ENCODE data around the gene RNF113B.

The RNF113B gene

DNA sequence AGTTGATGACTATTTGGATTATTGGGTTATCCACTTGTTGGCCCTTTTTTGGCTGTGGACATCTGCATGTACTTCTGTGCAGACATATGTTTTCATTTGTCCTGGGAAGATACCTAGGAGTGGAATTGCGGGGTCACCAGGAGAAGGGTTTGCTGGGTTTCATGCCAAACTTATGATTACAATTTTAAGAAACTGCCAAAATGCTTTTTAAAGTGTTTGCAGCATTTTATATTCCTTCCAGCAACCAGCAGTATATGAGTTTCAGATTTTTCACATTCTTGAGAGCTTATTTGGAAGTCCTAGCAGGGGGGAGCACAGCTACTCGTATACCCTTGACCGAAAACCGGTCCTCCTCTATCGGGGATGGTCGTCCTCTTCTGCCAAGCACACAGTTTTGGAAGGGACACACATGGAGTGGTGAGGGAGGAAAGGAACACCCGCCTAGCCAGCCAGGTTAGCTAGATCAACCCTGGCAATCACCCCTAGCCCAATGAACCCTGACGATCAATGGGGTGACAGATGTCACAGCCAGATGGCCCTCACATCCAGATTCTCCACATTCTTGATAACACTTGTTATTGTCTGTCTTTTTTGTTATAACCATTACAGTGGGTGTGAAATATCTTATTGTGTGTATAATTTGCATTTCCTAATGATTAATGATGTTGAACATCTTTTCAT is 26.7 kb upstream of the RNF113B start:
- DNase-seq = no peak

DNA sequence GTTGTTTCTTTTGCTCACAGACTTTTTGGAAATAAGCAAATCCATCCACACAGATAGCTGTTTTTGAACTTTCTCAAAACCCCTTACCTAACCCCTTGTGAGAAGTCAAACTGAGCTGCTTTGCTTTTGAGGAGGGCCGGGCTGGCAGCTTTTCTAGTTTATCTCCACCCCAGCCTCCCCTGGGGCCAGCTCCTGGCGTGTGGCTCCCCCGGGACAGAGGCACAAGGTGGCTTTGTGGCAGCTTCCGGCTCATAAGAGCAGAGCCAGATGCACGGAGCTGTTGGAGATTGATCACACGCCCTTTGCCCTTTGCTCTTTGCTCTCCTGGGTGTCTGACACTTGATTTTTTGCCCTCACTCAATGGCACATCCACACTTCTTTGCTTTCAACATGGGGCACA is 24.9 kb upstream of the RNF113B start:
- no peak for DNase-seq

DNA sequence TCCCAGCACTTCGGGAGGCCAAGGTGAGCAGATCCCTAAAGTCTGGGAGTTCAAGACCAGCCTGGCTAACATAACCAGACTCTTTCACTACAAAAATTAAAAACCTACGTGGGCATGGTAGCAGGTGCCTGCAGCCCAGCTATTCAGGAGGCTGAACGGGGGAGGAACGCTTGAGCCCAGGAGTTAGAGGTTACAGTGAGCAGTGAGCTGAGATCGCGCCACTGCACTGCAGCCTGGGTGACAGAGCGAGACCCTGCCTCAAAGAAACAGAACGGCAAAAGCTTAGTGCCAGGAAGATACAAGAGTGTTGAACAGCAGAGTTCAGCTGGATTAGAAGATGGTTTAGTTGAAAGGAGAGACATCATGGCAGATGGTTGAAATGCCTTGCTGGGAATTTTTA is 24.1 kb upstream of the RNF113B start:
- no peak for DNase-seq

DNA sequence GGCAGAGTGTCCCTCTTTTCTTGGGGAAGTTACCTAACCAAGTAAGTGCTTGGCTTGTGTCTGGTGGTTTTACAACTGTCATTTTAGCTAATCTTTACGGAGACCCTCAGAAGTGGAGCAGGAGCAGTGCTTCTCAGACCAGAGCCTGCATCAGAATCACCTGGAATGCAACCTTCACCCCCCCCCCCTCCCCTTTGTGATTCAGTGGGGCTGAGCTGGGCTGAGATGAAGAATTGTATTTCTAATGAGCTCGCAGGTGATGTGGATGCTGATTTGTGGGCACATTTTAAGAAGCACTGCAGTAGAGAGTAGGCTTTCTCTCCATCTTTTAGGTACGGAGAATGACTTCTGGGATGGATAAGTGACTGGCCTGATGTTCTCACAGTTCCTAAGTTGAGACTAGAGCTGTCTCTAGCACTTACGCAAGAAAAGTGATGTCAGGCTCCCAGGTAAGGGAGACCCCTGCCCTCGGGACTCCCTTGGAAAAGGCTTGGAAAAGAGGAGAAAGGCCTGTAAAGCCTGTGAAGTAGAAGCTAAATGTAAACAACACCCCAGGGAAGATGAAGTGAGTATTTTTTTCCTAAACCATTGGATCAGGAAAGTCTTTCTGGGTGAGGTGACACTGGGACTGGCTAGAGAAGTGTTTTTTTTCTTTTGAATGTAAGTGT is 23.3 kb upstream of the RNF113B start:
- DNase-seq = no peak

DNA sequence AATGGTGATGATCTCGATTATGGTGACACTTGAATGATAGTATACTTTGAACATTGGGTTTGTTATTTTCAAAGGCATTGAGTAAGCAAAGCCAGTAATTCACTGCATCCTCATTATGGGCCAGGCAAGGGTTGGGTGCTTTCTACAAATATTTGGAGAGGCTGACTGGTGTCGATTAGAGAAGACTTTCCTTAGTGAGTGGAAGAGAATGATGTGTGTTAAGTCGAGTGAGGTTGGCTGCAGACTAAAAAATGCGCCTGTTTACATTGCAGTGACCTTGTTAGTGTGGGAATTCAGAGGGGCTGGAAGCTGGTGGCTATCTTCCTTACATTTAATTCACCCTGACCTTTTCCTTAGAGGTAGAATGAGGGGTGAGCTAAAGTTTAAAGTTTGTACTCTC is 22.4 kb upstream of the RNF113B start:
- DNase-seq = no peak

DNA sequence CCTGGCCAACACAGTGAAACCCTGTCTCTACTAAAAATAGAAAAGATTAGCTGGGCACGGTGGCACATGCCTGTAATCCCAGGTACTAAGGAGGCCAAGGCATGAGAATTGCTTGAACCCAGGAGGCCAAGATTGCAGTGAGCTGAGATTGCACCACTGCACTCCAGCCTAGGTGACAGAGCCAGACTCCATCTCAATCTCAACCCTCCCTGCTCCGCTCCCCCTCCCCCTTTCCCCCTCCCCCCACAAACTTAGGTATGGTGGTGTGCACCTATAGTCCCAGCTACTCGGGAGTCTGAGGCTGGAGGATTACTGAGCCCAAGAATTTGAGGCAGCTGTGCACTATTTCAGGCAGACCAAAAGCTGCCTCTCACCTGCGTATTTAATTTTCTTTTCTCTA is 21.6 kb upstream of the RNF113B start:
- no peak for DNase-seq

DNA sequence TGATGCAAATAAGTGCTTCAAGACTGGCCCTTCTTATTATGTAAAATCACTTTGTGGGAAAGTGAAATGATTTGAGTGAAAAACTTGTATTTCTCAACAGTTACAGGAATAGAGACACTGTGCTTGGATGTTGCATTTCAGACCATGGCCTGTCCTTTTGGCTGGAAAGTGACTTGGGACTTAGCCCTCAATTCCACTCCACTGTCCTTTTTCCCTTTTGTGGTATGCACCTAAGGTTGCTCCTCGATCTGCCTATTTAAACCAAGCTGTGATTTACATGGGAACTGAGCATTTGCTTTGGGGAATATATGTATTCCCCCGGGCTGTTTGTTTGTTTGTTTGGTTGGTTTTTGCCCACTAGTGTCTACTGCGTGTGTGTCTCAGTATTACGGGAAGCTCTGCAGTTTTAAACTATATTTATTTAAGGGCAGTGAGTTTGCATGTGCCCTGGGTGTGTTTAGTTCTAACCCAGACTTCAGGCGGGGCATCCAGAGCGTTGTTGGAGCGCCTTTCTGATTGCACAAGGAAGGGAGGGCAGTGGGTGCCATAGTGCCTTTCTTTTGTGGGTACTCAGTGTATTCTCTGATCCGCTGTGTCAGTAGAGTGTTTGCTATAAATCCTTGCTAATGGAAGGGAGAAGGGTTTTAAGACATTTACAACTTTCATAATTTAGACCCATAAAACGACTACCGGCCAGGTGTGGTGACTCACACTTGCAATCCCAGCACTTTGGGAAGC is 18.2 kb upstream of the RNF113B start:
- DNase-seq = no peak

DNA sequence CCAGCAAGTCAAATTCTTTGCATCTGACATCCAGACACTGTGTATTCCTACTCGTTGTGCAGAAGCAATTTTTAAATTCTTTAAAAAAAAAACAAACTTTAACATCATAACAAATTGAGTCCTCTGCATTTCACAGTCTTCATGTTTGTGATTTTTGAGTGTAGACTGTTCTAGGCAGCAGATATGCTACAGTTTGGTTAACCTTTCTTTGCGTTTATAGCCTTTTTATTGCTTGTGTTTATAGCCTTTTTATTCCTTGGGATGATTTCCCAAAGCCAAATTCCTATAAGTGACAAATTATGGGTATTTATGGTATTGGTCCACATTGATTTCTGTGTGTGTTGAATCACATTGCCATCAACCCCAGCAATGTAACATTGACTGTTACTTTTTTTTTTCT is 14.9 kb upstream of the RNF113B start:
- no peak for DNase-seq

DNA sequence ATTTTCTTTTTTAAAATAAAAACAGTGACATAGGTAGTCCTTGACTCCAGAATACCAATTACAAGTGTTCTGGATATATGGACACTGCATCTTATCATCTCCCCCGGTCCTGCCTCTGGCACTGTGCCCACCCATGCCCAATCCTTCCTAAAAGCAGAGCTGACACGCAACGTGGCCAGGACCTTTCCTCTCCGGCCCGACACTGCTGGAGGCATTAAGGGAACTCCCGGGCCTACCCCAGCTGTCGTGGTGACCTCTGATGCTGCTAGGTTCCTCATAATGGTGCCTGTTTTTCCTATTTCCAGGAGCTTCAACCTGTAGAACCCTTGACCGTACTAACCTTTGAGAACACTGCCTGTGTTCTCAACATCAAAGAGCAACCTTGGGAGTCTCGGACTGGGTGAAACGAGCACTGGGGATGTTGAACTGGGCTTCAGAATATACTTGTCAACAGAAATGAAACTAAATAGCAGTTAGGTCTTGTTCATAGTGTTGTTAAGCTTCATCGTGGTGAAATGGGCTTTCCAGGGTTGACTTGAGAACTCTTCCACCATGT is 13.9 kb upstream of the RNF113B start:
- no peak for DNase-seq

DNA sequence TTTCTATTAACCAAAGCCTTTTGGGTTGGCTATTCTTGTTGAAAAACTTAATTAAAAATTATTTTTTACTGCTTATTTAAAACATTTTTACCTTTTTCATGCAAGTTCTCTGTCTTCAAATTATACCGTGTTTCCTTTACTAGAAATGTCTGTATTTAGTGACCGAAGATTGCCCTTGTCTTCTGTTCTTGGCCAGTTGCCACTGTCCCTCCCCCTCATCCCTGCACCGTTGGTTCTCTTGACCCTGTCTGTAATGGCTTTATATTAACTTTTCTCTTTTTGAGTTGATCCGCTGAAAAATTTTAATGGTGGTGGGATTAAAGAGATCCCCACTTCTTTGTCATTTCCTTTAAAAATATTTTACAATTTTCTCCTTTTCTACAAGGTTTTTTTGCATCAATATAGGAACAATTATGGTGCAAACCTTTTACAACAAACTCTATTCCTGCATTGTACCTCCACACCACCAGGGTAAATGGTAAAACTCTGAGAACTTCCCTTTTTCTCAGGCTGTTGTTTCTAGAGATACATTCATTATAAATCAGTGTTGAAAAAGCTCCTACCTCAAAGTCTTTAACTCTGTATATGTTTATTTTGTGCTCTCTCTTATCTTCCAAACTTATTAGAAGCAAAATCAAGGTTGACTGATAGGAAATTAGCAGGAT is 12.9 kb upstream of the RNF113B start:
- no peak for DNase-seq

DNA sequence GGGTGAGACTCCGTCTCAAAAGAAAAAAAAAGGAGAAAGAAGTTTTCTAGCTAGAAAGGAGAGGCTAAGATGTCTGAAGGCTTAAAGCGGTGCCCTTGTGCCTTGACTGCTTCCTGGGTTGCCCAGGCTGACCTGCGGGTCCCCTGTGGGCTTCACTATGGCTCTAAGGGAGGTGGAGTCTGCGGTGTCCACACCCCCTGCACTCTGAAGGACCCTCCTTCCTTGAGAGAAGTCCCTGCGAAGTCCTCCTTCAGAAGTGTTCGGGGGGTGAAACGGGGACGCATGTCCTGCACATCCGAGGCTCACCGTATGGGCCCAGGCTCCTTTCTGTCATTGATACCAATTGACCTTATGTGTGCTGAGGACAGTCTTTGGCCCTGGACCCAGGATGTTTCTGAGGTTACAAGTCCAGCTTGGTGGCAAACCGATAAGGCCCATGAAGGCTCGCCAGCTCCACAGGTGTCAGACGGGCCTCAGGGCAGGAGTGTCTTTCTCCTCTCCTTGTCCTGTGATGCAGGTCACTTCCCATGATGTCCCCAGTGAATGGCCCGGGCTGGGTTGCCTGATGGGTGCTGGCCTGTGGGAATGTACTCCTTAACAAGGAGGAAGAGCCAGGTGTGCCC is 11.6 kb upstream of the RNF113B start:
- DNase-seq = no peak

DNA sequence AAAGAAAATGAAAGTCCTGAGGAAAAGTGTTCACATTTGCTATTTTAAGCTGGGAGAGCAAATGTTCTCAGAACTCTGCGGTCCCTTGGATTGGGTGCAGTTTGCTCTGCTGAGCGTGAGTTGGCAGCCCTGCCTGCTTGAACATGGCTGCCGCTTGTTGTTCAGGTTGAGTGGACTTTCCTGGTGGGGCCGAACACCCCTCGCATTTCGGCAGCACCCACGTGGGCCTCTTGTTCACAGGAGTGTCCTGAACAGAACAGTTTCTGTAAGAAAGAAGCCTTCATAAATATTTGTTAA is 10.8 kb upstream of the RNF113B start:
- DNase-seq = no peak

DNA sequence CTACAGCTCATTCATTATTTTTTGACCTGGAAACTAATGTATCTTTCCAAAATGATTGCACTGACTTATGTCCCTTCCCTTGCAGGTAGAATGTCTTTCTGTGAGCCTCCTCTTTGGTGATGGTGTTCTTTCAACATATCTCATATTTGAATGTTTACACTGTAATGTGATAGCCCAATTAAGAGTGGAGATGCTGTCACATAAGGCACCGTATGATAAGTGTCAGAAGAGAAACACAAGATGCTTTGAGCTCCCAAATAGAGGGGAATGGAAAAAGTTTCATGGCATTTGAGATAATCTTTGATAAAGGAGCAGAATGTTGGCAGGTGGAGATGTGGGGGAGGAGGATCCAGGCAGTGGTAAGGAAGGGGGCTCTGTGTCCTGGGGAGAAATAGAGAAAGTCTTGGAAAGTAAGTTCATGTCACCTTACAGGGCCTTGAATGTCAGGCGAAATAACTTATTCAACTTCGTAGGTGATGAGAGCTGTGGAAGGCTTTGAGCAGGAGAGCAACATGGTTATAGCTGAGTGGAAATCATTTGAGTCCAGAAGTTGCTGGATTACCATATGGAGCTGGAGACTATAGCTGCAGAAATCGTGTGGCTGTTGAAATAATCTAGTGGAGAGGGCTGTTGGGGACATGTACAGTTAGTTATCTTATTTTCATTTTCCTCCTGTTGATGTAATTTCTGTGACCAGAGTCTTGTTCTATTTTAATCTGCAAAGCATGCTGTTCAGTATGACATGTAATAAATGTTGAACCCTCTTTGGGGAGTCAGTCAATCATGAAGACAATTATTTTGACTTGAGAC is 10.3 kb upstream of the RNF113B start:
- no peak for DNase-seq

DNA sequence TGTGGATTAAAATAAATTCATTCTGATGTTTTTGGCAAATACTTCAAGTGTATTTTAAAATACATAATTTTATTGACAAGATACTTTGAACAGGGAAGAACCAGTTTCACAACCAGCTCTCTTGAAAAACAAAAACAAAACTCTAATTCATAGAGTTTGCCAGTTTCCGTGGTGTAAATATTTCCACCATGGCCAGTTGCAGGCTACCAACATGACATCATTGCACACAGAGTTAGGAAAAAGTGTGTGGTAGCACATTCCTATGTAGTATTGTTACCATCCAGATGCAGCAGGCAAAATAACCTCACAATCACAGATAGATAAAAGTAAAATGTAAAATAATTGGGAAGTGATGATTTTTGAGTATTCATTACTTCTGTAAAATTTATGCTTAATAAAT is 7.7 kb upstream of the RNF113B start:
- DNase-seq = no peak

DNA sequence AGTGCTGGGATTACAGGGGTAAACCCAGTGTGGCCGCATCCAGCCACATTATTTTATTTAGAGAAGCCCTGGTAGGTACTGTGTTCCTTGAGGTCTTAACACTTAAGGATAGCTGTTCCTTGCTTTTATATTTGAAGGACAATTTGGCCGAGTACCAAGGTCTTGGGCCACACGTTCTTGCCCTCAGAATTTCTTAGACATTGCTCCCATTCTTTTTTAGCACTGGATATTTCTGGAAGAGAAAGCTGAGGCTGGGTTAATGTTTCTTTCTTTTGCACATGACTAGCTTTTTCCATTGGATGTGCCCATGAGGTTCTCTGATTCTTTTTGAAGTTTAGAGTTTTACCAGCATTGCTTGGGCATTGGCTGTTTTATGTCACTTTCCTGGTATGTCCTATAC is 5.5 kb upstream of the RNF113B start:
- DNase-seq = no peak

DNA sequence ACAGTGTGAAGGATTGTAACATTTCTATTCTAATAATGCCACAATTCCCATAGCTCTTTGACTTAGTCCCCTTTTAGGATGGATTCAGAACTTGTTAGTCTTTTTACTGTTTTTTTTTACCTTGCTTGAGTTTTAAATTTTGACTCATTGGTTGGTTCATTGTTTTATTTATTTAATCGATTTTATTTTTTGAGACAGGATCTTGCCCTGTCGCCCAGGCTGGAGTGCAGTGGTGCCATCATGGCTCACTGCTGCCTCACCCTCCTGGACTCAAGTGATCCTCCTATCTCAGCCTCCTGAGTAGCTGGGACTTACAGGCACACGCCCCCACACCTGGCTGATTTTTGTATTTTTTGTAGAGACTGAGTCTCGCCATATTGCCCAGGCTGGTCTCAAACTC is 5.1 kb upstream of the RNF113B start:
- no peak for DNase-seq

DNA sequence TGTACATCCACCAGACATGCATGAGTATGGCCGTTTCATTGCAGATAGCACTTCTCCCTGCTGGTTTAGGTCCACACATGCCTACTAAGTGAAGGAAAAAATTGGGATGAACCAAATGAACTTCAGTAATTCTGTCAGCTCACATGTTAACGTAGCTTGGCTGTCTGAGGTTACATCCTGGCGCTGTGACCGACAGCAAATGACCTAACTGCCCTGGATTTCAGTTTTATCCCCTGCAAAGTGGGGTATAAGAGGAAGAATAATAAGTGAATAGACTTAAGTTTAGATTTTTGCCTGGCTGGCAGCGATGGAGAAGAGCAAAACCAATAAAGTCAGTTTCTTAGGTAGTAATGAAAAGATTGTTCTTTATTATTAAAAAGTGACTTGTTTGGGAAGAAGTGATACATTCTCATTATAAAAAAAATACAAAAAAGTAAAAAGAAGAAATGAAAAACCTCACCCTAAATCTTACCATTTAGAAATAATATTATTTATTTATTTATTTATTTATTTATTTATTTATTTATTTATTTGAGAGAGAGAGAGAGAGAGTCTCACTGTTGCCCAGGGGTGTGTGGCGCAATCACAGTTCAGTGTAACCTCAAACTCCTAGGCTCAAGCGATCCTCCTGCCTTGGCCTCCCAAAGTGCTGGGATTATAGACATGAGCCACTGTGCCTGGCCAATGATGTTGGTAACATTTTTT is 4.2 kb upstream of the RNF113B start:
- DNase-seq = no peak

DNA sequence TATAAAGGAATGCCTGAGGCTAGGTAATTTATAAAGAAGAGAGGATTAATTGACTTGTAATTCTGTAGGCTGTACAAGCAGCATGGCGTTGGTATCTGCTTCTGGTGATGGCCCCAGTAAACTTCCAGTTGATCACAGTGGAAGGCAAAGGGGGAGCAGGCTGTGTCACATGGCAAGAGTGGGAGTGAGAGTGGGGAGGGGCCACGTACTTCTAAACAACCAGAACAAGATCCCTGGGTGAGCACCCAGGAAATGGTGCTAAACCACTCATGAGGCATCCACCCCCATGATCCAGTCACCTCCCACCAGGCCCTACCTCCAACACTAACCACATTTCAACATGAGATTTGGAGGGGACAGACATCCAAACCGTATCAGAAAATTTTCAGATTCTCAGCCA is 3.0 kb upstream of the RNF113B start:
- DNase-seq = no peak

DNA sequence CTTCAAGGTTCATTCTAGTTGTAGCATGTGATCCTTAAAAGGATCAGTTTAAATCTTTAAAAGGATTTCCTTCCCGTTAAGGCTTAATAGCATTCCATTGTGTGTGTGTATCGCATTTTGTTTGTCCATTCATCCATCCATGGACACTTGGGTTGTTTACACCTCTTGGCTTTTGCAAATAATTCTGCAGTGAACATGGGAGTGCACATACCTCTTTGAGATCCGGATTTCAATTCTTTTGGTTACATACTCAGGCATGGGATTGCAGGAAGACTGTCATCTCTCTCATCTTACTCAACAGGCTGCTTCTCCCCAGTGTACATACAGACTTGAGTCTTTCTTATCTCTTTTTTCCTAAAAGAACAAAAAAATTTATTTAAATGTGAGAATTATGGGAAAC is 1.2 kb downstream of the RNF113B start:
- DNase-seq = no peak

DNA sequence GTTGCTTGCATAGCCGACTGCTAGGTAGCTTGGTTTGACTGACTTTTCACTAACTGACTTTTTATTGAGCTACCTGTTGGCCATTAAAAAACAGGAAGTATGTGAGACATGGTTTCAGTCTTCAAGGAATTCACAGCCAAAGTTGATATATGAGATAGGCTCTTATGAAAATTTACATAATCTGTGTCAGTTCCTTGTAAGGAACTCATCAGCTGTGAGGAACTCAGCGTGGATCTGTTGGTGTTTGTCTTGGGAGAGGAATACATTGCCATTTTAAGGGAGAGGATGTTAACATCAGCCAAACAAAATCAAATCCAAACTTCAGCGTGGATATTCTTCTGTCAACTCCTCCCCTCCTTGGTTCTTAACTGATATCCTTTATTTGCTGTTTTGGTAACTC is 2.0 kb downstream of the RNF113B start:
- no peak for DNase-seq

DNA sequence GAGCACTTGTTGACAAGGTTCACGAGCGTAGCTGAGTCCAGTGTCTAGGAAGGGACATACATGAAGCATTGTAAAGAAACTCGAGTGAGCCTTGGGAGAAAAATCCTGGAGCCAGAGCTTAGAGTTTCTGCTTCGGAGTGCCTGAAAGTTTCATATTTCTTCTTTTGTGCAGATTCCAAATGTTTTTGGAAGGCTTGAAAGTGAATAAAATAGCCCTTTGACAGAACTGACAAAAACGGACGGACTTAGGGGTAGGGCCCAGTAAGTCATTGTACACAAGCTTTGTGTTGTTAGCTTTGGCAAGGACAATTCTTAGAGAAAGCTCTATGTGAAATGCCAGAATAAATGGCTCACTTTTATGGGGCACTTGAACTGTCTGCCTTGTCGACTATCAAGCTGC is 2.8 kb downstream of the RNF113B start:
- no peak for DNase-seq

Data from activated T-cell treated with anti-CD3 and anti-CD28 coated beads for 4 hours (primary cell).